NCI-H345 (cell line): ENCODE results near the gene GJB4.
A peak's percentile ranks its signal among the peaks of the same experiment; 100 is the strongest.
"Not testable (repeated sequence)": the region's sequence is repeated elsewhere in the genome, so short reads cannot be mapped to it uniquely, and the experiment has no call there.

ENCODE experiments used
- DNase-seq: peaks from one replicate; lab custom pipeline; 2025; lab: John Stamatoyannopoulos, UW

Gene GJB4

GRCh38 chr1:34746785-34747637 is 12.5 kb upstream of the GJB4 start:
- DNase-seq = no peak

DNA sequence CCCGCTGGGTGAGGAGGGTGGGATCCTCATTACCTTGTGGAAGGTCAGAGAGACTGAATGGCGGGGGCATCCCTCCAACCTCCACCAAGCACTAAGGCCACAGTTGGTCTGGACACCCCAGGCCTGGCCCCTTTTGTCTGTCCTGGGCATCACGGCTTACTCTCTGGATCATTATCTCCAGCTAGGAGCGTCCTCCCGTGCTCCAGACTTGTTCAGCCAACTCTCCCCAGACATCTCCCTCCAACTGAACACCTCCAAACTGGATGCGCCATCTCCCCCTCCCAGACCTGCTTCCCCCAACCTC is 11.9 kb upstream of the GJB4 start:
- DNase-seq = no peak

- DNase-seq = no peak
Observed at GRCh38 chr1:34749992-34750391, 9.5 kb upstream of the GJB4 start.

DNA sequence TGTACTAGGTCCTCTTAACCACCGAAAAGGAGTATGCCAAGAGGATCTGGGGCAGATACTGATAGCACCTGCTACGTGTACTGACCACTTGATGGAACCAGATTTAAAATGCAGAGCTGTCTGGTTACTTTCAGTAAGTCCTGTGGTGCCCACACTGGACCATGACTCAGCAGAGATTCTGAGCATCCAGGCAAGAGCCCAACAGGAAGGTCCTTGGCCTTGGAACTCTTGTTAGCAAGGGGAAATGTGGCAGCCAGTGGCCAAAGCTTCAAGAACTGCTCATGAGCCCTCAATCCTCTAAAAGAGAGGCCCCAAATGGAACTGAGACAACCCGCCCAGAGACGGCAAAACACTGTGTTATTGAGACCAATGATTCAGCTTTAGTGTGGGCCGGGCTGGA is 8.9 kb upstream of the GJB4 start:
- no peak for DNase-seq

- no peak for DNase-seq
Observed at GRCh38 chr1:34753163-34753562, 6.4 kb upstream of the GJB4 start.

GRCh38 chr1:34754964-34755637 is 4.4 kb upstream of the GJB4 start, which contains the start of gene GJB5:
GJB5 (plus strand) TSS chr1:34755047; CDS start chr1:34757331, 2,284 bp downstream.
- DNase-seq = peak; percentile 13

DNA sequence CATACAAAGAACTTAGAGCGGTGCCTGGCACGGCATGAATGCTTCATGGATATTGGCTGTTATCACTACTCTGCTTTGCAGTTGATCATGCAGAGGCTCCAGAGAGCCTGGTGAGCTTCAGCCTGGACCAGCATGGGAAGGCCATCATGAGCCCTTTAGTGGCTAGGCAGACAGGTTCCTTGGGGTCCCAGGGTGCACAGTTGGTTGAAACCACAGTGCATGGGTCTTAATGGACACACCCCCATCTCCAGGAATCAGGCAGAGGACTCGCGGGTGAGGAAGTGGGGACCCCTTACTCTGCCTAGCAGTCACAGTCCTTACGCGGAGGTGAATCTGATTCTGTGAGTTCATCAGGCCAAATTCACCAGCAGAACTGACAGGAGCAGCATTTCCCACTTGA is 3.6 kb upstream of the GJB4 start:
- no peak for DNase-seq

DNA sequence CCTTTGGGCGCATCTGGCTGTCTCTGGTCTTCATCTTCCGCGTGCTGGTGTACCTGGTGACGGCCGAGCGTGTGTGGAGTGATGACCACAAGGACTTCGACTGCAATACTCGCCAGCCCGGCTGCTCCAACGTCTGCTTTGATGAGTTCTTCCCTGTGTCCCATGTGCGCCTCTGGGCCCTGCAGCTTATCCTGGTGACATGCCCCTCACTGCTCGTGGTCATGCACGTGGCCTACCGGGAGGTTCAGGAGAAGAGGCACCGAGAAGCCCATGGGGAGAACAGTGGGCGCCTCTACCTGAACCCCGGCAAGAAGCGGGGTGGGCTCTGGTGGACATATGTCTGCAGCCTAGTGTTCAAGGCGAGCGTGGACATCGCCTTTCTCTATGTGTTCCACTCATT is 2.2 kb upstream of the GJB4 start:
- no peak for DNase-seq

GRCh38 chr1:34758751-34759150 is 789 bp upstream of the GJB4 start:
- no peak for DNase-seq

DNA sequence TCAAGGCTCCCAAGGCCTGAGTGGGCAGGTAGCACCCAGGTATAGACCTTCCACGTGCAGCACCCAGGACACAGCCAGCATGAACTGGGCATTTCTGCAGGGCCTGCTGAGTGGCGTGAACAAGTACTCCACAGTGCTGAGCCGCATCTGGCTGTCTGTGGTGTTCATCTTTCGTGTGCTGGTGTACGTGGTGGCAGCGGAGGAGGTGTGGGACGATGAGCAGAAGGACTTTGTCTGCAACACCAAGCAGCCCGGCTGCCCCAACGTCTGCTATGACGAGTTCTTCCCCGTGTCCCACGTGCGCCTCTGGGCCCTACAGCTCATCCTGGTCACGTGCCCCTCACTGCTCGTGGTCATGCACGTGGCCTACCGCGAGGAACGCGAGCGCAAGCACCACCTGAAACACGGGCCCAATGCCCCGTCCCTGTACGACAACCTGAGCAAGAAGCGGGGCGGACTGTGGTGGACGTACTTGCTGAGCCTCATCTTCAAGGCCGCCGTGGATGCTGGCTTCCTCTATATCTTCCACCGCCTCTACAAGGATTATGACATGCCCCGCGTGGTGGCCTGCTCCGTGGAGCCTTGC is 1.7 kb downstream of the GJB4 start:
- no peak for DNase-seq

DNA sequence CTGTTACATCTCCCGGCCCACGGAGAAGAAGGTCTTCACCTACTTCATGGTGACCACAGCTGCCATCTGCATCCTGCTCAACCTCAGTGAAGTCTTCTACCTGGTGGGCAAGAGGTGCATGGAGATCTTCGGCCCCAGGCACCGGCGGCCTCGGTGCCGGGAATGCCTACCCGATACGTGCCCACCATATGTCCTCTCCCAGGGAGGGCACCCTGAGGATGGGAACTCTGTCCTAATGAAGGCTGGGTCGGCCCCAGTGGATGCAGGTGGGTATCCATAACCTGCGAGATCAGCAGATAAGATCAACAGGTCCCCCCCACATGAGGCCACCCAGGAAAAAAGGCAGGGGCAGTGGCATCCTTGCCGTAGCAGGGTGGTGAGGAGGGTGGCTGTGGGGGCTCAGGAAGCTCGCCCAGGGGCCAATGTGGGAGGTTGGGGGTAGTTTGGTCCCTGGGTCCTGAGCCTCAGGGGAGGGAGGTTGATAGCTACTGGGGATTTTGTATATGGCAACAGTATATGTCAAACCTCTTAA is 2.3 kb downstream of the GJB4 start:
- no peak for DNase-seq

DNA sequence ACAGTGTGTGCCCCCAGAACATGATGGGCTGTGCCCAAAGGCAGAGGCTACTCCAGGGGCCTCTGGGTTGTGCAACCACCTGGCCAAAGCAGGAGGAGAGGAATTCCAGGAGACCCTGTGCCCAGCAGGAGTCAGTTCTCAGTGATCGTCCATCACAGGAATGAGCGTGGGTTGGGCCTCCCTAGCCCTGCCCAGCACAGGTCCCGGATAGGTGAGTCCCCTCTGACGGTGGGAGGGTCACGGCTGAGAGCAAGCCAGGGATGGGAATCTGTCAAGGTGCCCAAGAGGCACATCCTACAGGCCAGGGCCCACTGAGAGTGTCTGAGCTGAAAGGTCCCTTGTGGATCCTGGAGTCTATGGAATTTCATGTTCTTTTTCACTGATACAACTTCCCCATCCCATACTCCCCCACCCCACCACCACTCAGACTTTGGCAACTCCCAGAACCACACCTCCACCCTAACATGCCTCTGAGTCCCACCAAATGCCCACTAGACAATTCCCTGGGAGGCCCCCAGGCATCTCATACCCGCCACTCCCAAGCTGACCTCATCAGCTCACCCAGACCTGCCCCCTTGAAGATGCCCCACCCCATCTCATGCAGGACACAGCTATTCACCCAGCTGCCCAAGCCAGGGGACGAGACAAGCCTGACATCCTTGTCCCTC is 3.1 kb downstream of the GJB4 start:
- no peak for DNase-seq

DNA sequence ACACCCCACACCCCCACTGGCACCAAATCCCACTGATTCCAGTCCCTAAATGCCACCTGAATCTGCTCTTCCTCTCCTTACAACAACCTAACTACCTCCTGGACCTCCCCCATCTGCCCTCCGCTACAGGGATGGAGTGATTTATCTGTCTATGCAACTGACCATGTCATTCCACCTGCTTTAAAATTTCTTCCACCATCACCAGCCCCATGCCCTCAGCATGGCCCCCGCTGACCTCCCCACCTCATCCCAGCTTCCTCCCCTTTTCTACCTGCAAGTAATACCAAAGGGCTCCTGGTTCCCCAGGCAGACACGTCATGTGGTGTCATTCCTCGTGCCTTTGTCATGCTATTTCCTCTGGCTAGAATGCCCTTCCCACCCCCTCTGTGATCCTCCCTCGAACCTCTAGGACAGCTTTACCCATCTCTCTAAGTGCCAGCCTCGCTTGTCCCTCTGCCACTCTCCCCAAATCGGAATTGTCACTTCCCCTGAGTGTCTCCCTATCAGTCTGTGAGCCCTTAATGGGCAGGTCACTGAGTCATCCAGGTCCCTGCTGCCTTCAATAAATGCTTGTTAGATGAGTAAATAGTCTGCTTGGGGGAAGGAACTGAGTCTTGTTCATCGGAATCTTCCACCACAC is 3.7 kb downstream of the GJB4 start:
- DNase-seq = no peak

DNA sequence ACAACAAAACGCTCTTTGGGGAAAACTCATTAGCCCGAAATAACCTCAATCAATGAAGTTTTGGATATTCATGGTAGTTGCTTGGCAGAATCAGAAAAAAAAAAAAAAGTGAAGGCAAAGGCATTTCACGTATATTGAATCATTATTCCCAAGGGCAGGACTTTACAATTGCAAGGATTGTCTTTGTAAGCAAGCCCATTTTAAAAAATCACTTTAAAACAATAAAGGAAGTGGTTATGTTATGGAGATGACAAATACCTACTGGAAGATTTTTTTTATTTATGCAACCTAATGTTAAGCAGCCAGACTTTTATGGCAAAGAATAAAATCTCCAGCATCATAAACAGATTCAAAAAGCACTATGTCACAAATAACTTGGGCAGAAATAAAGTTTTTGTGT is 9.3 kb downstream of the GJB4 start:
- no peak for DNase-seq

- no peak for DNase-seq
Observed at GRCh38 chr1:34770891-34771504, 11.5 kb downstream of the GJB4 start.

GRCh38 chr1:34771573-34772371 is 12.2 kb downstream of the GJB4 start:
- DNase-seq = no peak

GRCh38 chr1:34773114-34773513 is 13.6 kb downstream of the GJB4 start:
- not testable (repeated sequence) for DNase-seq

GRCh38 chr1:34774957-34775356 is 15.4 kb downstream of the GJB4 start:
- no peak for DNase-seq

DNA sequence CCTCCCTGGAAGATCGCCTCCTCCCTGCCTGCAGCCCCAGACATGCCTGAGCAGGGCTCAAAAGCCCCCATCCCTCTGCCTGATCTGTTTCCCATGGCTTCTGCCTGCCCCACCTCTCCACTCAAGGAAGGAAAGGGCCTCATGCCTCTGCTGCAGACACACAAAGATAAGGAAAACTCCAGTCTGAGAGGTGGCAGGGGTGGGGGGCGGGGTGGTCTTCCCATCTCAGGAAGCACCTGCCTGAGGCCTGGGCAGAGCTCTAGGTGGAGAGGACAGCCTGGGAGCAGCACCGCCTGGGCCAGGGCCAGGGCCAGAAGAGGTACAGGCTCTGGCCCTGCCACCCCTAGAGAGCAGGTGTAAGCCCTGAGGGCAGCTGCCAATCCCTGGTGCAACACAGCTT is 17.4 kb downstream of the GJB4 start:
- DNase-seq = no peak

DNA sequence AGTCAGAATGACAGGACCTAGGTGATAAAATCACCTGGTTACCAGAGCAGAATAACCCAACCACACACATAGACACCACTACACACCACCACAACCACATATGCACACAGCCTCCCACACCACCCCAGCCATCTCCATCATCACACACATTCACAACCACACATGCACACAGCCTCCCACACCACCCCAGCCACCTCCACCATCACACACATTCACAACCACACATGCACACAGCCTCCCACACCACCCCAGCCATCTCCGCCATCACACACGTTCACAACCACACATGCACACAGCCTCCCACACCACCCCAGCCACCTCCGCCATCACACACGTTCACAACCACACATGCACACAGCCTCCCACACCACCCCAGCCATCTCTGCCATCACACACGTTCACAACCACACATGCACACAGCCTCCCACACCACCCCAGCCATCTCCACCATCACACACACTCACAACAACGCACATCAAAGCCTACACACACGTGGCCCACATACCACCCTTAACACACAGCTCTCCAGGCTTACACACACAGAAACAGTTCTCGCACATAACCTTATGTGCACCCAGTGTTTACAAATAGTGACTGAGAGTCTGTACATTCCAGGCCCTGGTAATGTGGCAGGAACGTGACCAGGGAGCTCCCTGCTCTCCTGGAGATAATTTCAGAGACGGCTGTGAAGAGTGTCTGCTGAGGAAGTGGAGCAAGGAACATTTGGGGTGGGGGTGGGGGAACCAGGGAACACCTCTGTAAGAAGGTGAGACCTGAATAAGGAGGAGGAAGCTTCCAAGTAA is 18.2 kb downstream of the GJB4 start:
- DNase-seq = no peak
